ENCODE results near the gene CELF2.

GRCh38 chr10:11107948-11108347, 90.3 kb downstream of the CELF2 start:
- TF ChIP-seq POLR2A (IDR thresholded peaks at IDR 0.05), result no peak
- no peak for TF ChIP-seq CTCF (IDR thresholded peaks at IDR 0.05)

Data from thyroid gland (tissue), 4 donors.